Bronchial epithelial cell (primary cell): ENCODE results near the gene CAPS2. TPM values are rescaled to one million over a fixed set of nuclear protein-coding genes. Genes with fewer than 3 reads are reported as not detected.
"Not testable (repeated sequence)": the region's sequence is repeated elsewhere in the genome, so short reads cannot be mapped to it uniquely, and the experiment has no call there.

ENCODE experiments used
- DNase-seq: peaks from one replicate; pipeline ENCODE4 v3.0.0-alpha.2; 2010; ENCODE audit warnings: low read depth
- FAIRE-seq: peaks from 2 replicates; lab custom pipeline; 2011; peaks lifted over from hg19 to GRCh38; lab: Jason Lieb, UNC
- H3K27me3 ChIP-seq: 2 replicates; pipeline ENCODE4 v1.5.1; 2011; ENCODE audit warnings: low read length; ENCODE audit not compliant: control insufficient read depth, insufficient read depth
- H3K36me3 ChIP-seq: 2 replicates; pipeline ENCODE4 v1.5.1; 2011; ENCODE audit warnings: low read length; ENCODE audit not compliant: control insufficient read depth, insufficient read depth
- H3K4me3 ChIP-seq: 2 replicates; pipeline ENCODE4 v1.5.1; 2011; ENCODE audit warnings: mild to moderate bottlenecking, low read depth, low read length, control low read depth
- CTCF ChIP-seq: IDR thresholded peaks from 2 replicates; pipeline ENCODE4 v1.5.1; 2011; ENCODE audit warnings: mild to moderate bottlenecking, moderate library complexity, low read length, control low read depth, inconsistent platforms; ENCODE audit not compliant: insufficient read depth, severe bottlenecking
- total RNA-seq: library from RNA; depleted of rRNA; stranded (reverse); fragments of >200 nt; gene quantifications from 2 replicates; pipeline ENCODE4 v1.2.1, GENCODE V29; 2014

The CAPS2 gene
- total RNA-seq, 1 donor from 2014 or later = 1.1 TPM

DNA sequence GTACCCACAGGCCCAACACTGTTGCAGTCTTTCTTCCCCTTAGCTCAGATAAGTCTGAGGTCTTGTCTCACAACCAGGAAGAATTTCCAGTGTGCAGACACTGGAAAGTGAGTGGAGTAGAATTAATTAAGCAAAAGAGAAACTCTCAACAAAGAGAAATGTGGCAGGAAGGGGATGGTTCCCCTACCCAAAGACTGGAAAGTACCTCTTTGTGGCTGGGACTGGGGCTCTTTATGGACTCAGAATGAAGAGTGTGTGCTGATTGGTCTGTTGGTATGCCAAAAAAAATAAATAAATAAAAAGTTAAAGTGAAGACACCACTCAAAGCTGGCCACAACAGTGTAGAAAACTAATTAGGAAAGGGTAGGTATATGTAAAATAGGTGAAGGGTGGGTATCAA is 30.8 kb upstream of the CAPS2 start:
- Histone ChIP-seq H3K4me3 (no peak overlapping the region), H3K36me3 (no peaks in the 10 kb centered on the region), H3K27me3 (no peaks in the 10 kb centered on the region)
- FAIRE-seq = no peak
- TF ChIP-seq CTCF = no peak
- no peak for DNase-seq

- TF ChIP-seq CTCF = no peak
- no peak overlapping the region for H3K4me3 ChIP-seq
- FAIRE-seq (no peak), DNase-seq (no peak)
- H3K27me3 ChIP-seq = no peaks in the 10 kb centered on the region
- no peaks in the 10 kb centered on the region for H3K36me3 ChIP-seq
Observed at GRCh38 chr12:75354011-75354410, 23.9 kb upstream of the CAPS2 start.

DNA sequence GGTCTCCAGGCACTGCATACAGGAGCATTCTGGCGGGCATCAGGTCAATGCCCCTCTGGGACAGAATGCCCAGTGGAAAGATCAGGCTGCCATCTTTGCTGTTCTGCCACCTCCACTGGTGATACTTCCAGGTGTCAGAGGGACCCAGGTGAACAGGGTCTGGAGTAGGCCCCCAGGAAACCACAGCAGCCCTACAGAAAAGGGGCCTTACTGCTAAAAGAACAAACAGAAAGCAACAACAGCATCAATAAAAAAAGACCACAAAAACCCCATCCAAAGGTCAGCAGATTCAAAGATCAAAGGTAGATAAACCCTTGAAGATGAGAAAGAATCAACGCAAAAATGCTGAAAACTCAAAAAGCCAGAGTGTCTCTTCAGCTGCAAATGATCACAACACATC is 20.3 kb upstream of the CAPS2 start:
- DNase-seq = no peak
- no peaks in the 10 kb centered on the region for H3K36me3 ChIP-seq
- no peaks in the 10 kb centered on the region for H3K27me3 ChIP-seq
- no peak for TF ChIP-seq CTCF
- H3K4me3 ChIP-seq = no peak overlapping the region
- FAIRE-seq = no peak

DNA sequence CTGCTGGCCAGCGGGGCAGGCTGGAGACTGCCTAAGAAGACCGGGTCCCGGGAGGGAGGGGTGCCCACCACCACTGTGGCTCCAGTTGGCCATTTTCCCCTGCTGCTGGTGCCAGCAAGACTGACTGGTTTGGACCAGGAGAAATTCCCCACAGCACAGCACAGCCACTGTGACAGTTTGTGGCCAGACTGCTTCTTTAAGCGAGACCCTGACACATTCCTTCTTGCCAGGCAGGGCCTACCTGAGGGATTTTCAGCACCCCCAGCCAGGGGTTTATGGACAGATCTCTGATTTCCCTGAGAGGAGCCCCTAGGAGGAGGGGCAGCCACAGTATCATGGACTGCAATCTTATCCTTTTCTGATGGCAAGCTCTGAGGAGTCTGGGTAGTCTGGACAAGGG is 19.8 kb upstream of the CAPS2 start:
- FAIRE-seq = no peak
- H3K36me3 ChIP-seq = no peaks in the 10 kb centered on the region

GRCh38 chr12:75346215-75346614 is 16.1 kb upstream of the CAPS2 start:
- not testable (repeated sequence) for H3K36me3 ChIP-seq, H3K4me3 ChIP-seq, H3K27me3 ChIP-seq, FAIRE-seq, DNase-seq

More for the DNA sequence above, 19.8 kb upstream of the CAPS2 start:
- Histone ChIP-seq H3K4me3 (no peak overlapping the region), H3K27me3 (no peaks in the 10 kb centered on the region)
- DNase-seq = no peak
- TF ChIP-seq CTCF = no peak

GRCh38 chr12:75345531-75345930 is 15.4 kb upstream of the CAPS2 start:
- DNase-seq (peak; percentile 59), FAIRE-seq (no peak)
- no peaks in the 10 kb centered on the region for H3K36me3 ChIP-seq
- no peak overlapping the region for H3K4me3 ChIP-seq
- H3K27me3 ChIP-seq = no peaks in the 10 kb centered on the region
- TF ChIP-seq CTCF = no peak
